ENCODE results near the gene RALGDS.

DNA sequence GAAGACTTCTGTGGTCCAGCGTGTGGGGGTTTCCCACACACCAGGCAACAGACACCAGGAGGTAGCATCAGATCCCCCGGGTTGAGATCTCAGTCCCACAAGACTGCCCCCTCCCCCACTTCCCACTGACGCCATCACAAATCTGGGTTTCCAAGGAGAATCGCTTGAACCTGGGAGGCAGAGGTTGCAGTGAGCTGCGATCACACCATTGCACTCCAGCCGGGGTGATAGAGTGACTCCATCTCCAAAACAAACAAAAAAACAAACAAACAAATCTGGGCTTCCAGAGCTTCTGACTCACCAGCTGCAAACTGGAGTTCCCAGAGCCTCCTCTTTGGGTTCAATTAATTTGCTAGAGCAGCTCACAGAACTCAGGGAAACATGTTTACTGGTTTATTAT lies 47.4 kb upstream of the RALGDS start:
- TF ChIP-seq, protein P1, sequence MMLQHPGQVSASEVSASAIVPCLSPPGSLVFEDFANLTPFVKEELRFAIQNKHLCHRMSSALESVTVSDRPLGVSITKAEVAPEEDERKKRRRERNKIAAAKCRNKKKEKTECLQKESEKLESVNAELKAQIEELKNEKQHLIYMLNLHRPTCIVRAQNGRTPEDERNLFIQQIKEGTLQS (IDR thresholded peaks at IDR 0.05), result no peak
- no peak for TF ChIP-seq CBX3 (IDR thresholded peaks at IDR 0.05; ENCODE audit: low read depth)
- TF ChIP-seq RAD21 (IDR thresholded peaks at IDR 0.05; ENCODE audit: low read depth), result no peak
